OCI-LY3 (cell line): ENCODE data around the gene DIS3.

ENCODE experiments used
- H2AFZ ChIP-seq: fragments of 200-600, 300-600 bp; shearing (Covaris generic); 2 replicates; pipeline ENCODE4 v1.6.0; 2014; ENCODE audit warnings: antibody characterized with exemption, low read depth, low read length
- H3K27ac ChIP-seq: fragments of 200-600, 300-600 bp; sonication (generic); 2 replicates; pipeline ENCODE4 v1.5.1; 2014; ENCODE audit warnings: mild to moderate bottlenecking, low read length, moderate library complexity, mixed read lengths
- H3K27me3 ChIP-seq: fragments of 200-600, 300-600 bp; sonication (generic); 2 replicates; pipeline ENCODE4 v1.6.1; 2014; ENCODE audit warnings: low read depth, low read length, mixed read lengths
- H3K36me3 ChIP-seq: fragments of 200-600, 300-600 bp; sonication (generic); replicated peaks from 2 replicates; pipeline ENCODE3; 2014; ENCODE audit warnings: low read depth, low read length, mixed read lengths
- H3K4me1 ChIP-seq: fragments of 300-600, 200-600 bp; sonication (generic); 2 replicates; pipeline ENCODE4 v1.6.1; 2014; ENCODE audit warnings: low read length, mixed read lengths
- H3K4me2 ChIP-seq: fragments of 200-600, 300-600 bp; sonication (generic); 2 replicates; pipeline ENCODE4 v1.6.1; 2014; ENCODE audit warnings: low read length, mixed read lengths
- H3K4me3 ChIP-seq: fragments of 300-600, 200-600 bp; sonication (generic); 2 replicates; pipeline ENCODE4 v1.5.1; 2014; ENCODE audit warnings: antibody characterized with exemption, mild to moderate bottlenecking, low read length, moderate library complexity
- H3K79me2 ChIP-seq: fragments of 300-600, 200-600 bp; shearing (Covaris generic); 2 replicates; pipeline ENCODE4 v1.6.1; 2014; ENCODE audit warnings: mild to moderate bottlenecking, low read length, mixed read lengths
- H3K9ac ChIP-seq: fragments of 300-600, 200-600 bp; shearing (Covaris generic); 2 replicates; pipeline ENCODE4 v1.6.0; 2014; ENCODE audit warnings: mild to moderate bottlenecking, low read length, moderate library complexity
- H3K9me3 ChIP-seq: fragments of 200-600, 300-600 bp; shearing (Covaris generic); 2 replicates; pipeline ENCODE4 v1.6.1; 2014; ENCODE audit warnings: low read length, mixed read lengths; ENCODE audit not compliant: insufficient read depth
- H4K20me1 ChIP-seq: fragments of 200-600, 300-600 bp; sonication (generic); 2 replicates; pipeline ENCODE4 v1.6.1; 2016; ENCODE audit warnings: low read length, mixed read lengths; ENCODE audit not compliant: insufficient read depth
- CTCF ChIP-seq: fragments of 200-600, 300-600 bp; sonication (generic); IDR thresholded peaks from 2 replicates; pipeline ENCODE4 v1.5.1; 2014; ENCODE audit warnings: antibody characterized with exemption, low read length, low read depth
- EZH2phosphoT487 ChIP-seq: fragments of 200-600 bp; shearing (Covaris generic); IDR thresholded peaks from 2 replicates; pipeline ENCODE4 v1.6.1; 2018; ENCODE audit warnings: antibody characterized with exemption, mixed run types, low read depth

Gene DIS3

GRCh38 chr13:72740015-72740414 is 41.7 kb downstream of the DIS3 start:
- Histone ChIP-seq H3K27ac (no peak overlapping the region), H2AFZ (no peak overlapping the region), H3K36me3 (peaks cover 62% of the 10 kb centered on the region), H3K4me1 (peaks cover 21% of the 10 kb centered on the region), H3K79me2 (peaks cover 51% of the 10 kb centered on the region), H3K9ac (no peak overlapping the region), H3K4me3 (no peak overlapping the region), H4K20me1 (0 out of 2 replicates have a peak, but pooled peaks cover 4% of the 10 kb centered on the region), H3K4me2 (no peak overlapping the region), H3K9me3 (no peaks in the 10 kb centered on the region), H3K27me3 (no peaks in the 10 kb centered on the region)
- no peak for TF ChIP-seq EZH2phosphoT487

- Histone ChIP-seq H3K27me3 (no peaks in the 10 kb centered on the region), H3K36me3 (peaks cover 60% of the 10 kb centered on the region), H3K9ac (no peak overlapping the region), H3K4me1 (peaks cover 22% of the 10 kb centered on the region), H3K4me2 (peak overlapping the region; percentile 17; the same call in 1 of the 2 replicates), H3K27ac (no peak overlapping the region), H3K79me2 (peaks cover 58% of the 10 kb centered on the region), H3K4me3 (no peak overlapping the region), H2AFZ (no peak overlapping the region), H4K20me1 (0 out of 2 replicates have a peak, but pooled peaks cover 7% of the 10 kb centered on the region), H3K9me3 (no peaks in the 10 kb centered on the region)
- TF ChIP-seq EZH2phosphoT487 (no peak), CTCF (no peak)
Observed at GRCh38 chr13:72737033-72737432, 44.7 kb downstream of the DIS3 start.

GRCh38 chr13:72728290-72728605 is 53.5 kb downstream of the DIS3 start:
- H3K27me3 ChIP-seq = no peaks in the 10 kb centered on the region
- no peaks in the 10 kb centered on the region for H3K9me3 ChIP-seq
- H3K4me3 ChIP-seq = peak overlapping the region; percentile 92
- peak overlapping the region; percentile 94 for H3K9ac ChIP-seq
- peak overlapping the region; percentile 89 for H3K4me2 ChIP-seq
- H3K27ac ChIP-seq = peak overlapping the region; percentile 59
- peaks cover 43% of the 10 kb centered on the region for H3K36me3 ChIP-seq
- TF ChIP-seq EZH2phosphoT487 (no peak), CTCF (no peak)
- H2AFZ ChIP-seq = peak overlapping the region; percentile 60
- H3K4me1 ChIP-seq = peaks cover 35% of the 10 kb centered on the region
- H3K79me2 ChIP-seq = peaks cover 89% of the 10 kb centered on the region
- H4K20me1 ChIP-seq = peaks cover 9% of the 10 kb centered on the region; the same call in 1 of the 2 replicates

- peak within 1 kb of the TSS; percentile 89 for H3K4me2 ChIP-seq
- peaks cover 12% of the 10 kb centered on the region; the same call in 1 of the 2 replicates for H4K20me1 ChIP-seq
- no peaks in the 10 kb centered on the region for H3K27me3 ChIP-seq
- peak within 1 kb of the TSS; percentile 92 for H3K4me3 ChIP-seq
- H3K36me3 ChIP-seq = peaks cover 43% of the 10 kb centered on the region
- H3K27ac ChIP-seq = peak within 1 kb of the TSS; percentile 64
- H3K4me1 ChIP-seq = peaks cover 35% of the 10 kb centered on the region
- H3K9ac ChIP-seq = peak within 1 kb of the TSS; percentile 94
- no peak for TF ChIP-seq EZH2phosphoT487
- no peak for TF ChIP-seq CTCF
- H3K9me3 ChIP-seq = no peaks in the 10 kb centered on the region
- peaks cover 92% of the 10 kb centered on the region for H3K79me2 ChIP-seq
- peak within 1 kb of the TSS; percentile 60 for H2AFZ ChIP-seq
Observed at GRCh38 chr13:72727417-72728289, 54.0 kb downstream of the DIS3 start, which contains the start of the genes BORA and MZT1. BORA (plus strand) TSS chr13:72727923; CDS start chr13:72728941, 1,018 bp downstream. MZT1 (minus strand) TSS chr13:72727629; CDS start chr13:72727602, 27 bp downstream.
